Panc1 (cell line): ENCODE measurements around the gene ANKRD13A. TPM values are rescaled to one million over a fixed set of nuclear protein-coding genes. Genes with fewer than 3 reads are reported as not detected.

ENCODE experiments used
- ATAC-seq: fragments of 200-7000 bp; cut with Tn5 transposase; 2 replicates; pipeline ENCODE4 v1.9.1; 2020; ENCODE audit warnings: mild to moderate bottlenecking, moderate library complexity
- BruUV-seq: library from RNA; stranded (reverse); fragments of 400-500 nt; replicated peaks from 2 replicates; lab custom pipeline; 2021; lab: Mats Ljungman, UMichigan
- CTCF ChIA-PET: fragments of 300-600 bp; sonication (Branson Sonifier 250); formaldehyde crosslinking; loops from one replicate; lab custom pipeline; 2022; ENCODE audit warnings: antibody characterized with exemption; lab: Charles Lee
- POLR2A ChIA-PET: fragments of 300-600 bp; sonication (Branson Sonifier 250); formaldehyde crosslinking; loops from one replicate; lab custom pipeline; 2022; ENCODE audit warnings: antibody characterized with exemption; lab: Charles Lee
- DNase-seq: peaks from one replicate; pipeline ENCODE4 v3.0.0-alpha.2; 2010; ENCODE audit warnings: low read depth, low spot score
- H3K27ac ChIP-seq: 2 replicates; pipeline ENCODE4 v1.5.1; 2011; ENCODE audit warnings: mild to moderate bottlenecking, low read length, inconsistent platforms
- H3K27me3 ChIP-seq: fragments of 200-500 bp; sonication (Bioruptor generic); 2 replicates; pipeline ENCODE4 v1.6.0; 2014; ENCODE audit warnings: low read length, inconsistent platforms; ENCODE audit not compliant: control insufficient read depth, insufficient read depth
- H3K36me3 ChIP-seq: fragments of 200-500 bp; sonication (Bioruptor generic); 2 replicates; pipeline ENCODE4 v1.5.1; 2014; ENCODE audit warnings: inconsistent platforms, mild to moderate bottlenecking, low read length, moderate library complexity; ENCODE audit not compliant: control insufficient read depth, insufficient read depth
- H3K4me1 ChIP-seq: 2 replicates; pipeline ENCODE4 v1.5.1; 2011; ENCODE audit warnings: inconsistent platforms, mild to moderate bottlenecking, low read length, moderate library complexity; ENCODE audit not compliant: control insufficient read depth, insufficient read depth
- H3K4me3 ChIP-seq, 2 experiments: 2 replicates each; pipeline ENCODE4 v1.5.1; 2011 to 2012; ENCODE audit warnings: low read depth in 2 of 2, low read length in 2 of 2, mild to moderate bottlenecking in 2 of 2, inconsistent platforms in 1 of 2, moderate library complexity in 1 of 2
- H3K9me3 ChIP-seq: fragments of 200-500 bp; sonication (Bioruptor generic); 2 replicates; pipeline ENCODE4 v1.5.1; 2014; ENCODE audit warnings: low read depth, mild to moderate bottlenecking, inconsistent platforms, low read length, moderate library complexity; ENCODE audit not compliant: control insufficient read depth, insufficient read depth
- CTCF ChIP-seq: fragments of 450-650 bp; IDR thresholded peaks from 2 replicates; pipeline ENCODE4 v1.5.1; 2017; ENCODE audit warnings: mild to moderate bottlenecking
- POLR2AphosphoS5 ChIP-seq: IDR thresholded peaks from 2 replicates; pipeline ENCODE4 v1.6.1; 2012; ENCODE audit warnings: mild to moderate bottlenecking, low read depth, low read length, moderate library complexity
- SIN3A ChIP-seq: IDR thresholded peaks from 2 replicates; pipeline ENCODE4 v1.6.1; 2012; ENCODE audit warnings: low read depth, mild to moderate bottlenecking, low read length, moderate library complexity, borderline replicate concordance; ENCODE audit not compliant: insufficient read depth
- TCF7L2 ChIP-seq: IDR thresholded peaks from 2 replicates; pipeline ENCODE4 v1.6.1; 2011; ENCODE audit warnings: mild to moderate bottlenecking, low read depth, low read length, inconsistent platforms
- in situ Hi-C: cut with HindIII; loops from 2 replicates; pipeline ENCODE4 v1.10.0; 2016; ENCODE audit warnings: low sequenced_read_pairs, low pct_unique_long_range_greater_than_20kb
- intact Hi-C: fragments of 100-400 bp; cut with micrococcal nuclease; formaldehyde crosslinking; loops from one replicate; pipeline ENCODE4 v1.10.0; 2022; ENCODE audit not compliant: unreplicated experiment
- total RNA-seq: library from RNA; stranded (reverse); gene quantifications from one replicate; pipeline ENCODE4 v1.2.1, GENCODE V29; 2021; ENCODE audit not compliant: unreplicated experiment
- TF ChIP-seq, protein P1 (sequence below), 2 experiments: IDR thresholded peaks; 2 replicates each; pipeline ENCODE4 v1.6.1; 2011 to 2012; ENCODE audit warnings: low read depth in 2 of 2, control low read depth in 1 of 2, low read length in 1 of 2, mild to moderate bottlenecking in 1 of 2, moderate library complexity in 1 of 2; ENCODE audit not compliant: insufficient read depth in 1 of 2

Gene ANKRD13A
- total RNA-seq, 1 experiment from 2014 or later: 34.4 TPM

- POLR2A ChIA-PET: no interaction called here
- in situ Hi-C loops (no loop called here), intact Hi-C loops (no loop called here)
Observed at GRCh38 chr12:109999649-109999971, 380 bp downstream of the ANKRD13A start.

GRCh38 chr12:109999983-110000505 lies 814 bp downstream of the ANKRD13A start:
- no peak for ATAC-seq
- intact Hi-C loops: no loop called here

More at GRCh38 chr12:109999649-109999971, 380 bp downstream of the ANKRD13A start:
- H3K27ac ChIP-seq: peak overlapping the region; percentile 70
- BruUV-seq: no TSS peak
- peak overlapping the region; percentile 71 to 84 for H3K4me3 ChIP-seq
- H3K27me3 ChIP-seq: no peaks in the 10 kb centered on the region
- TF ChIP-seq POLR2AphosphoS5 (no peak), CTCF (no peak), SIN3A (no peak), TCF7L2 (no peak)
- TF ChIP-seq, protein P1, sequence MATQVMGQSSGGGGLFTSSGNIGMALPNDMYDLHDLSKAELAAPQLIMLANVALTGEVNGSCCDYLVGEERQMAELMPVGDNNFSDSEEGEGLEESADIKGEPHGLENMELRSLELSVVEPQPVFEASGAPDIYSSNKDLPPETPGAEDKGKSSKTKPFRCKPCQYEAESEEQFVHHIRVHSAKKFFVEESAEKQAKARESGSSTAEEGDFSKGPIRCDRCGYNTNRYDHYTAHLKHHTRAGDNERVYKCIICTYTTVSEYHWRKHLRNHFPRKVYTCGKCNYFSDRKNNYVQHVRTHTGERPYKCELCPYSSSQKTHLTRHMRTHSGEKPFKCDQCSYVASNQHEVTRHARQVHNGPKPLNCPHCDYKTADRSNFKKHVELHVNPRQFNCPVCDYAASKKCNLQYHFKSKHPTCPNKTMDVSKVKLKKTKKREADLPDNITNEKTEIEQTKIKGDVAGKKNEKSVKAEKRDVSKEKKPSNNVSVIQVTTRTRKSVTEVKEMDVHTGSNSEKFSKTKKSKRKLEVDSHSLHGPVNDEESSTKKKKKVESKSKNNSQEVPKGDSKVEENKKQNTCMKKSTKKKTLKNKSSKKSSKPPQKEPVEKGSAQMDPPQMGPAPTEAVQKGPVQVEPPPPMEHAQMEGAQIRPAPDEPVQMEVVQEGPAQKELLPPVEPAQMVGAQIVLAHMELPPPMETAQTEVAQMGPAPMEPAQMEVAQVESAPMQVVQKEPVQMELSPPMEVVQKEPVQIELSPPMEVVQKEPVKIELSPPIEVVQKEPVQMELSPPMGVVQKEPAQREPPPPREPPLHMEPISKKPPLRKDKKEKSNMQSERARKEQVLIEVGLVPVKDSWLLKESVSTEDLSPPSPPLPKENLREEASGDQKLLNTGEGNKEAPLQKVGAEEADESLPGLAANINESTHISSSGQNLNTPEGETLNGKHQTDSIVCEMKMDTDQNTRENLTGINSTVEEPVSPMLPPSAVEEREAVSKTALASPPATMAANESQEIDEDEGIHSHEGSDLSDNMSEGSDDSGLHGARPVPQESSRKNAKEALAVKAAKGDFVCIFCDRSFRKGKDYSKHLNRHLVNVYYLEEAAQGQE (IDR thresholded peaks at IDR 0.05; ENCODE audit: insufficient read depth in 1 of 2, low read depth in 2 of 2, low read length in 1 of 2): no peak
- ATAC-seq (no peak), DNase-seq (no peak)
- peaks cover 2% of the 10 kb centered on the region; the same call in 1 of the 2 replicates for H3K36me3 ChIP-seq
- CTCF ChIA-PET: no interaction called here
- H3K9me3 ChIP-seq: no peaks in the 10 kb centered on the region
- H3K4me1 ChIP-seq: peaks cover 20% of the 10 kb centered on the region

More at GRCh38 chr12:109999983-110000505, 814 bp downstream of the ANKRD13A start:
- peaks cover 2% of the 10 kb centered on the region; the same call in 1 of the 2 replicates for H3K36me3 ChIP-seq
- H3K4me3 ChIP-seq: peak overlapping the region; percentile 71 to 84
- H3K27me3 ChIP-seq: no peaks in the 10 kb centered on the region
- peak overlapping the region; percentile 70 for H3K27ac ChIP-seq
- in situ Hi-C loops: no loop called here
- POLR2A ChIA-PET: no interaction called here
- TF ChIP-seq, protein P1 (IDR thresholded peaks at IDR 0.05; ENCODE audit: insufficient read depth in 1 of 2, low read depth in 2 of 2, low read length in 1 of 2): no peak
- TF ChIP-seq POLR2AphosphoS5 (no peak), CTCF (no peak), TCF7L2 (no peak), SIN3A (no peak)
- BruUV-seq: TSS peak; percentile 76
- H3K9me3 ChIP-seq: no peaks in the 10 kb centered on the region
- no peak for DNase-seq
- peaks cover 16% of the 10 kb centered on the region for H3K4me1 ChIP-seq
- CTCF ChIA-PET: no interaction called here
